CD4-positive, alpha-beta memory T cell (primary cell): ENCODE measurements around the gene PECR. TPM values are rescaled to one million over a fixed set of nuclear protein-coding genes. Genes with fewer than 3 reads are reported as not detected.

Experiments used
- CTCF ChIA-PET: fragments of 350-600 bp; sonication (Branson Sonifier 250); formaldehyde crosslinking; loops from one replicate; lab custom pipeline; 2021; ENCODE audit warnings: inconsistent platforms; ENCODE audit not compliant: partially characterized antibody; lab: Charles Lee
- POLR2A ChIA-PET: fragments of 350-600 bp; sonication (Branson Sonifier 250); formaldehyde crosslinking; loops from one replicate; lab custom pipeline; 2021; ENCODE audit not compliant: partially characterized antibody; lab: Charles Lee
- DNase-seq, 5 donors: peaks; one replicate each; pipeline versions ENCODE4 v3.0.0 to v3.0.0-alpha.2; 2020 to 2022; ENCODE audit warnings: mixed read lengths in 1 of 5
- H3K27ac ChIP-seq: one replicate; pipeline ENCODE4 v1.7.0; 2013; ENCODE audit warnings: low read depth, low read length
- H3K27me3 ChIP-seq: 2 replicates; pipeline ENCODE4 v1.7.0; 2013; ENCODE audit warnings: mild to moderate bottlenecking, low read length, moderate library complexity; ENCODE audit not compliant: insufficient read depth
- H3K36me3 ChIP-seq: 2 replicates; pipeline ENCODE4 v1.7.0; 2013; ENCODE audit warnings: mild to moderate bottlenecking, low read length, moderate library complexity; ENCODE audit not compliant: insufficient read depth
- H3K4me1 ChIP-seq: 2 replicates; pipeline ENCODE4 v1.7.0; 2013; ENCODE audit warnings: mild to moderate bottlenecking, low read length, moderate library complexity; ENCODE audit not compliant: insufficient read depth
- H3K4me3 ChIP-seq, 2 donors: one replicate each; pipeline ENCODE4 v1.7.0; 2013; ENCODE audit warnings: low read length in 2 of 2, mild to moderate bottlenecking in 1 of 2
- H3K9me3 ChIP-seq, 2 donors: one replicate each; pipeline ENCODE4 v1.7.0; 2013; ENCODE audit warnings: low read length in 2 of 2, control low read depth in 1 of 2; ENCODE audit not compliant: control insufficient read depth in 1 of 2
- H3K27ac Mint-ChIP-seq, 7 donors: one replicate each; pipeline ENCODE4 v1.8.0; 2020 to 2021; ENCODE audit warnings: mixed read lengths in 7 of 7, mild to moderate bottlenecking in 6 of 7, inconsistent platforms in 3 of 7, moderate library complexity in 3 of 7
- H3K27me3 Mint-ChIP-seq, 2 donors: one replicate each; pipeline ENCODE4 v1.8.0; 2020 to 2021; ENCODE audit warnings: mixed read lengths in 2 of 2
- H3K36me3 Mint-ChIP-seq, 2 donors: one replicate each; pipeline ENCODE4 v1.8.0; 2020 to 2021; ENCODE audit warnings: mixed read lengths in 2 of 2, inconsistent platforms in 1 of 2, mild to moderate bottlenecking in 1 of 2
- H3K4me1 Mint-ChIP-seq, 4 donors: one replicate each; pipeline ENCODE4 v1.8.0; 2020 to 2021; ENCODE audit warnings: mixed read lengths in 4 of 4, mild to moderate bottlenecking in 1 of 4
- H3K4me3 Mint-ChIP-seq, 8 donors: one replicate each; pipeline ENCODE4 v1.8.0; 2020 to 2021; ENCODE audit warnings: mixed read lengths in 8 of 8, mild to moderate bottlenecking in 7 of 8, moderate library complexity in 6 of 8, inconsistent platforms in 3 of 8
- H3K9me3 Mint-ChIP-seq, 8 donors: one replicate each; pipeline ENCODE4 v1.8.0; 2020 to 2021; ENCODE audit warnings: mixed read lengths in 8 of 8, mild to moderate bottlenecking in 5 of 8, inconsistent platforms in 3 of 8, moderate library complexity in 1 of 8
- intact Hi-C: fragments of 100-400 bp; cut with micrococcal nuclease; formaldehyde crosslinking; loops from one replicate; pipeline ENCODE4 v1.15.1; 2023
- polyA plus RNA-seq, 2 donors: library from polyadenylated mRNA; unstranded; fragments of 300-500 nt; fragmentation: Illumina TruSeq; gene quantifications; one replicate each; pipeline ENCODE4 v1.2.3, GENCODE V29; 2021
- total RNA-seq, 2 experiments: library from RNA; stranded (reverse); gene quantifications; one replicate each; pipeline ENCODE4 v1.2.3, GENCODE V29; 2021

Gene PECR
- total and polyA plus RNA-seq, 4 experiments from 2014 or later: 16.8 to 36.6 (median 25.6) TPM

DNA sequence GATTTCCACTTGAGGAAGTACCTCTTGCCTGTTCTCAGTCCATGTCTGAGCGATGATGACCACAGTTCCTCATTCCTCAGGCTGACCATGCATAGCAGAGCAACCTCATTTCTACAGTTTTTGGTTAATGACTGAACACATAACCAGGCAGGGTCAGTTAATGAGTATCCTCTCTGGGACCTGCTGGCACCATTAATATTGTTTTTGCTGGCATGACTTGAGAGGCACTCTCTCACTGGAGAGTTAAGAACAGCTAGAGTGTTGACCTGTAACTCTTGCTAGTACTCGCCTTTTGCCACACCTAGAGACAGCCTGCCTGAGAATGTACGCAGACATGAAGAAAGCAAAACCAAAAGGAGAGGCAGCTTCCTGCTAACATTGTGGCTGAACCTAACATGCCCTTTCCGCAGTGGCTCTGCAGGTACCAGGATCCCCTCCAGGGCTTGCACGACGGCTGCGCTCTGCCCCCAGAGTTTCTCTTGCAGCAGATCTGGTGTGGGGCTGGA, 23.9 kb downstream of the PECR start:
- Histone ChIP-seq H3K9me3 (no peaks in the 10 kb centered on the region), H3K36me3 (no peaks in the 10 kb centered on the region), H3K27ac (peak overlapping the region; percentile 61), H3K27me3 (no peaks in the 10 kb centered on the region), H3K4me3 (peak overlapping the region in 1 of 2 donors; percentile 14), H3K4me1 (peaks cover 23% of the 10 kb centered on the region)
- ChIA-PET POLR2A (interaction anchor here (0.6 to 3.8 kb wide), 8 partner anchors 9 to 295 kb away, joined by 3 to 38 read pairs (median 6); partner anchors contain the start of genes PECR, TMEM169 and XRCC5), CTCF (interaction anchor here (0.8 to 3.9 kb wide), 15 partner anchors 9 to 1249 kb away, joined by 3 to 45 read pairs (median 5); partner anchors contain the start of genes MREG, PECR, TMEM169 and XRCC5)
- peak; percentile 62 to 73 (median 65) for DNase-seq
- Mint-ChIP-seq H3K9me3 (peaks cover 0 to 5% (median 0%) of the 10 kb centered on the region in 8 donors), H3K36me3 (peaks cover 28 to 38% of the 10 kb centered on the region in 2 donors), H3K27ac (peak overlapping the region; percentile 98 to 99 (median 99)), H3K4me3 (peak overlapping the region; percentile 75 to 93 (median 85)), H3K4me1 (peaks cover 21 to 41% (median 27%) of the 10 kb centered on the region in 4 donors), H3K27me3 (no peaks in the 10 kb centered on the region)
- intact Hi-C loops: loop anchor here (1.0 to 2.0 kb wide), 2 partner anchors 27 to 57 kb away; no protein-coding TSS in a partner anchor

GRCh38 chr2:216056739-216057138, 24.9 kb downstream of the PECR start:
- DNase-seq: no peak
- Histone ChIP-seq H3K27ac (no peak overlapping the region), H3K4me3 (no peak overlapping the region), H3K27me3 (no peaks in the 10 kb centered on the region), H3K36me3 (no peaks in the 10 kb centered on the region), H3K4me1 (peaks cover 23% of the 10 kb centered on the region), H3K9me3 (no peaks in the 10 kb centered on the region)
- Mint-ChIP-seq H3K4me3 (peak overlapping the region in 3 of 8 donors; percentile 22 to 43 (median 24)), H3K27ac (peak overlapping the region; percentile 42 to 99 (median 99)), H3K4me1 (peaks cover 21 to 41% (median 27%) of the 10 kb centered on the region in 4 donors), H3K27me3 (no peaks in the 10 kb centered on the region), H3K9me3 (peaks cover 0 to 5% (median 0%) of the 10 kb centered on the region in 8 donors), H3K36me3 (peaks cover 26 to 30% of the 10 kb centered on the region in 2 donors)
- ChIA-PET CTCF (interaction anchor here (1.2 to 3.9 kb wide), 6 partner anchors 8 to 54 kb away, joined by 3 to 45 read pairs (median 4); partner anchors contain the start of genes PECR and TMEM169), POLR2A (interaction anchor here (1.4 to 3.8 kb wide), 3 partner anchors 13 to 62 kb away, joined by 3 to 35 read pairs (median 6); partner anchors contain the start of gene XRCC5)
- intact Hi-C loops: no loop called here

- no peak overlapping the region for H3K4me3 ChIP-seq
- CTCF ChIA-PET: interaction anchor here (1.0 to 1.2 kb wide), 3 partner anchors 11 to 15 kb away, joined by 3 to 4 read pairs (median 3); no protein-coding TSS in a partner anchor
- peaks cover 23% of the 10 kb centered on the region for H3K4me1 ChIP-seq
- no peaks in the 10 kb centered on the region for H3K9me3 ChIP-seq
- POLR2A ChIA-PET: no interaction called here
- Mint-ChIP-seq H3K9me3 (peaks cover 0 to 5% (median 0%) of the 10 kb centered on the region in 8 donors), H3K4me3 (no peak overlapping the region), H3K27ac (peak overlapping the region in 4 of 7 donors; percentile 44 to 72 (median 70)), H3K27me3 (no peaks in the 10 kb centered on the region), H3K4me1 (peaks cover 21 to 41% (median 27%) of the 10 kb centered on the region in 4 donors), H3K36me3 (peaks cover 21 to 26% of the 10 kb centered on the region in 2 donors)
- intact Hi-C loops: no loop called here
- no peaks in the 10 kb centered on the region for H3K36me3 ChIP-seq
- H3K27ac ChIP-seq: no peak overlapping the region
- no peak for DNase-seq
- no peaks in the 10 kb centered on the region for H3K27me3 ChIP-seq
These were observed 25.9 kb downstream of the PECR start for GRCh38 chr2:216055680-216056079.

- H3K4me1 Mint-ChIP-seq: peaks cover 7 to 17% (median 10%) of the 10 kb centered on the region in 4 donors
- peak overlapping the region in 1 of 7 donors; percentile 57 for H3K27ac Mint-ChIP-seq
- H3K27me3 Mint-ChIP-seq: no peaks in the 10 kb centered on the region
- no peaks in the 10 kb centered on the region for H3K27me3 ChIP-seq
- intact Hi-C loops: no loop called here
- H3K4me1 ChIP-seq: peaks cover 9% of the 10 kb centered on the region
- ChIA-PET CTCF (no interaction called here), POLR2A (no interaction called here)
- DNase-seq: no peak
- no peaks in the 10 kb centered on the region for H3K9me3 ChIP-seq
- H3K36me3 Mint-ChIP-seq: peaks cover 26 to 27% of the 10 kb centered on the region in 2 donors
- no peak overlapping the region for H3K4me3 Mint-ChIP-seq
- no peaks in the 10 kb centered on the region for H3K9me3 Mint-ChIP-seq
- no peak overlapping the region for H3K4me3 ChIP-seq
- no peak overlapping the region for H3K27ac ChIP-seq
- no peaks in the 10 kb centered on the region for H3K36me3 ChIP-seq
These were observed 29.2 kb downstream of the PECR start for GRCh38 chr2:216052420-216052819.

DNA sequence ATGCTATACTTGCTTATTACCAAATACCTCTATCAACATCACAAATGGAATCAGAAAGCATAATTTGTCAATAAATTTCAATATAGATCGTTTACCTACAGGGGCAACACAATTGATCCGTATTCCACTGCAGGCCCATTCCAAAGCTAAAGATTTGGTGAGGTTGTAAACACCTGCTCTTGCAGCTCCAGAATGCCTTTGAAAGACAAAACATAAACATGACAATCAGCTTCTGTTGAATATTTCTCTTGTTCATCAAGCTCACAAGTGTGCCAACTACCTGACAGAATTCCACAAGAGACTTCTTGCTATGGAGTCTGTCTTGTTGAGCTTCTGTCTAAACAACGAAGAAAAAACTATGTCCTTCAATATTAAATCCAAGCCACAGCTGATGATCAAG, 30.3 kb downstream of the PECR start:
- intact Hi-C loops: no loop called here

DNA sequence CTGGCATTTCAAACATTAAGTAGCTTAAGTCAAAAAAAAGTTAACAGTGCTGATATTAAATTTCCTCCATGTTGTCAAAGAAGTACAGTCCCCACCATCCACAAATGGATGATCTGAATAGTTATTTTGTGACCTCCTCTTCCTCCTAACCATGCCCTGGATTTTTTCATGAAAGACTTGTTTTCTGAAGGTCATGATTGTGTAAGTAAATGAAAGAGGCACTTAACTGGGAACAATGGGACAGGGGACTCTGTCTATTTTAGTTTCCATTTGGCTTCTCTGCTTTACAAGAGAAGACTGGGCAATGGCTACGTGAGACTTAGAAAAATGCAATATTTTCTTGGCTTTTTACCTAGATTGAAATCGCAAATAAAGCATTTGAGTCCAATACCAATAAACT, 32.2 kb downstream of the PECR start:
- H3K27ac Mint-ChIP-seq: no peak overlapping the region
- peaks cover 21 to 27% of the 10 kb centered on the region in 2 donors for H3K36me3 Mint-ChIP-seq
- Histone ChIP-seq H3K36me3 (no peaks in the 10 kb centered on the region), H3K27me3 (no peaks in the 10 kb centered on the region), H3K9me3 (no peaks in the 10 kb centered on the region), H3K4me3 (no peak overlapping the region), H3K27ac (no peak overlapping the region), H3K4me1 (no peaks in the 10 kb centered on the region)
- no peaks in the 10 kb centered on the region for H3K27me3 Mint-ChIP-seq
- ChIA-PET CTCF (interaction anchor here (1.3 to 3.3 kb wide), 3 partner anchors 15 to 65 kb away, joined by 3 to 14 read pairs (median 4); no protein-coding TSS in a partner anchor), POLR2A (interaction anchor here (1.1 kb wide), 1 partner anchor 60 kb away, joined by 4 read pairs; the partner anchor contains the start of gene XRCC5)
- H3K4me1 Mint-ChIP-seq: peaks cover 0 to 3% (median under 1%) of the 10 kb centered on the region in 4 donors
- intact Hi-C loops: no loop called here
- no peak for DNase-seq
- no peaks in the 10 kb centered on the region for H3K9me3 Mint-ChIP-seq
- no peak overlapping the region for H3K4me3 Mint-ChIP-seq

More for the DNA sequence above, 30.3 kb downstream of the PECR start:
- H3K4me1 ChIP-seq: no peaks in the 10 kb centered on the region
- H3K4me3 ChIP-seq: no peak overlapping the region
- no peak overlapping the region for H3K27ac ChIP-seq
- H3K4me1 Mint-ChIP-seq: peaks cover 0 to 9% (median 2%) of the 10 kb centered on the region in 4 donors
- H3K9me3 ChIP-seq: no peaks in the 10 kb centered on the region
- H3K27me3 ChIP-seq: no peaks in the 10 kb centered on the region
- no peak overlapping the region for H3K4me3 Mint-ChIP-seq
- no peaks in the 10 kb centered on the region for H3K27me3 Mint-ChIP-seq
- no peaks in the 10 kb centered on the region for H3K9me3 Mint-ChIP-seq
- peaks cover 24 to 27% of the 10 kb centered on the region in 2 donors for H3K36me3 Mint-ChIP-seq
- CTCF ChIA-PET: interaction anchor here (0.7 to 1.4 kb wide), 5 partner anchors 12 to 653 kb away, joined by 4 to 5 read pairs (median 4); no protein-coding TSS in a partner anchor
- DNase-seq: no peak
- no peaks in the 10 kb centered on the region for H3K36me3 ChIP-seq
- POLR2A ChIA-PET: no interaction called here
- peak overlapping the region in 1 of 7 donors; percentile 29 for H3K27ac Mint-ChIP-seq

GRCh38 chr2:216047397-216047796, 34.2 kb downstream of the PECR start:
- CTCF ChIA-PET: interaction anchor here (3.3 kb wide), 1 partner anchor 13 kb away, joined by 14 read pairs; no protein-coding TSS in a partner anchor

More at GRCh38 chr2:216047397-216047796, 34.2 kb downstream of the PECR start:
- H3K4me1 Mint-ChIP-seq: peaks cover 0 to 3% (median under 1%) of the 10 kb centered on the region in 4 donors
- no peak overlapping the region for H3K4me3 Mint-ChIP-seq
- H3K27me3 Mint-ChIP-seq: no peaks in the 10 kb centered on the region
- Histone ChIP-seq H3K27ac (no peak overlapping the region), H3K4me3 (no peak overlapping the region), H3K4me1 (no peaks in the 10 kb centered on the region), H3K36me3 (no peaks in the 10 kb centered on the region), H3K9me3 (no peaks in the 10 kb centered on the region), H3K27me3 (no peaks in the 10 kb centered on the region)
- POLR2A ChIA-PET: no interaction called here
- no peak for DNase-seq
- H3K27ac Mint-ChIP-seq: no peak overlapping the region
- no peaks in the 10 kb centered on the region for H3K9me3 Mint-ChIP-seq
- intact Hi-C loops: no loop called here
- H3K36me3 Mint-ChIP-seq: peaks cover 34 to 41% of the 10 kb centered on the region in 2 donors
